Occipital lobe (tissue), 1 donor: Measurements from ENCODE around the gene MEP1A. TPM values are rescaled to one million over a fixed set of nuclear protein-coding genes. Genes with fewer than 3 reads are reported as not detected.

Experiments
- total RNA-seq: library from RNA; depleted of rRNA; stranded (reverse); fragments of >200 nt; gene quantifications from one replicate; pipeline ENCODE4 v1.2.3, GENCODE V29; 2014

MEP1A gene
- total RNA-seq, 1 donor from 2014 or later = not detected

Other genes starting within 250 kb of the MEP1A start
- gene CYP39A1, start 140.6 kb upstream of the MEP1A start, total RNA-seq = 2.3 TPM
- 30.7 TPM for gene SLC25A27, start 140.4 kb upstream of the MEP1A start, total RNA-seq
- 1.2 TPM for gene TDRD6, start 105.5 kb upstream of the MEP1A start, total RNA-seq
- gene PLA2G7, start 58.0 kb upstream of the MEP1A start, total RNA-seq = 4.1 TPM
- 0.16 TPM for gene ANKRD66, start 46.5 kb upstream of the MEP1A start, total RNA-seq
- gene ADGRF5, start 128.5 kb downstream of the MEP1A start, total RNA-seq = 8.0 TPM
- gene ADGRF1, start 248.9 kb downstream of the MEP1A start, total RNA-seq = not detected